HEK293 (cell line): Measurements from ENCODE around the gene SPRED2.

Experiments
- GFI1B ChIP-seq: fragments of 450-650 bp; formaldehyde crosslinking; IDR thresholded peaks from 2 replicates; pipeline ENCODE4 v1.5.1; 2016; ENCODE audit warnings: missing biosample characterization, missing genetic modification characterization
- GLIS1 ChIP-seq: fragments of 450-650 bp; formaldehyde crosslinking; IDR thresholded peaks from 2 replicates; pipeline ENCODE4 v1.5.1; 2016; ENCODE audit warnings: missing biosample characterization, missing genetic modification characterization
- KLF16 ChIP-seq: fragments of 450-650 bp; formaldehyde crosslinking; IDR thresholded peaks from 2 replicates; pipeline ENCODE4 v1.5.1; 2017; ENCODE audit warnings: missing biosample characterization, missing genetic modification characterization
- MEIS1 ChIP-seq: sonication (generic); formaldehyde crosslinking; IDR thresholded peaks from 2 replicates; pipeline ENCODE4 v1.8.1; 2022; ENCODE audit warnings: missing genetic modification reagents, mild to moderate bottlenecking, borderline replicate concordance
- RBAK ChIP-seq: fragments of 450-650 bp; formaldehyde crosslinking; IDR thresholded peaks from 2 replicates; pipeline ENCODE4 v1.5.1; 2016; ENCODE audit warnings: missing biosample characterization, missing genetic modification characterization
- YY2 ChIP-seq: fragments of 450-650 bp; formaldehyde crosslinking; IDR thresholded peaks from 2 replicates; pipeline ENCODE4 v1.5.1; 2016; ENCODE audit warnings: missing biosample characterization, missing genetic modification characterization
- ZFHX2 ChIP-seq: fragments of 450-650 bp; formaldehyde crosslinking; conservative IDR thresholded peaks from 2 replicates; pipeline ENCODE4 v1.5.1; 2016; ENCODE audit warnings: missing biosample characterization, missing genetic modification characterization
- ZNF155 ChIP-seq: fragments of 450-650 bp; formaldehyde crosslinking; IDR thresholded peaks from 2 replicates; pipeline ENCODE4 v1.5.1; 2016; ENCODE audit warnings: missing biosample characterization, missing genetic modification characterization
- ZNF37A ChIP-seq: fragments of 450-650 bp; IDR thresholded peaks from 2 replicates; pipeline ENCODE4 v1.5.1; 2018; ENCODE audit warnings: missing biosample characterization, missing genetic modification characterization
- ZNF433 ChIP-seq: fragments of 450-650 bp; formaldehyde crosslinking; IDR thresholded peaks from 2 replicates; pipeline ENCODE4 v1.5.1; 2016; ENCODE audit warnings: missing biosample characterization, missing genetic modification characterization, low read depth
- ZNF626 ChIP-seq: fragments of 450-650 bp; sonication (Bioruptor Pico); formaldehyde crosslinking; IDR thresholded peaks from 2 replicates; pipeline ENCODE4 v1.5.1; 2018; ENCODE audit warnings: missing biosample characterization, missing genetic modification characterization, inconsistent platforms
- TF ChIP-seq, protein P1 (sequence below): fragments of 450-650 bp; formaldehyde crosslinking; IDR thresholded peaks from 2 replicates; pipeline ENCODE4 v1.5.1; 2016; ENCODE audit warnings: missing biosample characterization, missing genetic modification characterization, borderline replicate concordance
- TF ChIP-seq, protein P2 (sequence below): fragments of 450-650 bp; formaldehyde crosslinking; IDR thresholded peaks from 2 replicates; pipeline ENCODE4 v1.5.0; 2017; ENCODE audit warnings: missing biosample characterization, missing genetic modification characterization, borderline replicate concordance
- TF ChIP-seq, protein P3 (sequence below): fragments of 450-650 bp; formaldehyde crosslinking; IDR thresholded peaks from 2 replicates; pipeline ENCODE4; 2016; ENCODE audit warnings: missing biosample characterization, missing genetic modification characterization
- TF ChIP-seq, protein P4 (sequence below): fragments of 450-650 bp; IDR thresholded peaks from 2 replicates; pipeline ENCODE4 v1.5.1; 2018; ENCODE audit warnings: missing biosample characterization, mild to moderate bottlenecking, missing genetic modification characterization
- TF ChIP-seq, protein P5 (sequence below): fragments of 450-650 bp; formaldehyde crosslinking; IDR thresholded peaks from 2 replicates; pipeline ENCODE4 v1.5.1; 2016; ENCODE audit warnings: missing biosample characterization, missing genetic modification characterization

SPRED2 gene

DNA sequence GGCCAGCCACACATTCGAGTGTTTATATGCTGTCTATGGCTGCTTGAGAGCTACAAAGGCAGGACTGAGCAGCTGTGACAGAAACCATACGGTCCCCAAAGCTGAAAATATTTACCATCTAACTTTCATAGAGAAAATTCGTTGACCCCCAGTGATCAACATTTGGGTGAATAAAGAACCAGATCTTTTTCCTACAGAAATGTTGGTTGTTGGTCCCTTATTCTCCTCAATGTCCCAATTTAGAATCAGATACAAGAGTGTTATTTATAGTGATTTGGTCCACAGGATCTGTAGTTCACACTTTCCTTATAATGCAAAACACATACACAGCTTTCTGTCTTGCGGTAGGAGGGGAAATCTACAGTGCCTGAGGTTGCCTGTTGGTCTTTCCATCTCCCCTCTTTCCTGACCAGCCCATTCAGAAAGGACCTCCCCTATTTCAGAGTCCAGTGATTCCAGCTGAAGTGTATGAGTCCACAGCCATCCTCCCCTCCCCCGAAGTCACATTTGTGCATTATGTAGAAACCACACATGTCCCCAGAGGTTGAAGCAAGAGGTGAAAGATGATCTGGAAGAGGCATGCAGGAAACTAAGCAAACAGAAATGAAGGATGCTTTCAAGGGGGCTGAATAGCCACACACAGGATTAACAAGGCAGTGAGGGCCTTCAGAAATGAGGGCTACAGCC, 61.9 kb downstream of the SPRED2 start (continued):
- TF ChIP-seq, protein P1, sequence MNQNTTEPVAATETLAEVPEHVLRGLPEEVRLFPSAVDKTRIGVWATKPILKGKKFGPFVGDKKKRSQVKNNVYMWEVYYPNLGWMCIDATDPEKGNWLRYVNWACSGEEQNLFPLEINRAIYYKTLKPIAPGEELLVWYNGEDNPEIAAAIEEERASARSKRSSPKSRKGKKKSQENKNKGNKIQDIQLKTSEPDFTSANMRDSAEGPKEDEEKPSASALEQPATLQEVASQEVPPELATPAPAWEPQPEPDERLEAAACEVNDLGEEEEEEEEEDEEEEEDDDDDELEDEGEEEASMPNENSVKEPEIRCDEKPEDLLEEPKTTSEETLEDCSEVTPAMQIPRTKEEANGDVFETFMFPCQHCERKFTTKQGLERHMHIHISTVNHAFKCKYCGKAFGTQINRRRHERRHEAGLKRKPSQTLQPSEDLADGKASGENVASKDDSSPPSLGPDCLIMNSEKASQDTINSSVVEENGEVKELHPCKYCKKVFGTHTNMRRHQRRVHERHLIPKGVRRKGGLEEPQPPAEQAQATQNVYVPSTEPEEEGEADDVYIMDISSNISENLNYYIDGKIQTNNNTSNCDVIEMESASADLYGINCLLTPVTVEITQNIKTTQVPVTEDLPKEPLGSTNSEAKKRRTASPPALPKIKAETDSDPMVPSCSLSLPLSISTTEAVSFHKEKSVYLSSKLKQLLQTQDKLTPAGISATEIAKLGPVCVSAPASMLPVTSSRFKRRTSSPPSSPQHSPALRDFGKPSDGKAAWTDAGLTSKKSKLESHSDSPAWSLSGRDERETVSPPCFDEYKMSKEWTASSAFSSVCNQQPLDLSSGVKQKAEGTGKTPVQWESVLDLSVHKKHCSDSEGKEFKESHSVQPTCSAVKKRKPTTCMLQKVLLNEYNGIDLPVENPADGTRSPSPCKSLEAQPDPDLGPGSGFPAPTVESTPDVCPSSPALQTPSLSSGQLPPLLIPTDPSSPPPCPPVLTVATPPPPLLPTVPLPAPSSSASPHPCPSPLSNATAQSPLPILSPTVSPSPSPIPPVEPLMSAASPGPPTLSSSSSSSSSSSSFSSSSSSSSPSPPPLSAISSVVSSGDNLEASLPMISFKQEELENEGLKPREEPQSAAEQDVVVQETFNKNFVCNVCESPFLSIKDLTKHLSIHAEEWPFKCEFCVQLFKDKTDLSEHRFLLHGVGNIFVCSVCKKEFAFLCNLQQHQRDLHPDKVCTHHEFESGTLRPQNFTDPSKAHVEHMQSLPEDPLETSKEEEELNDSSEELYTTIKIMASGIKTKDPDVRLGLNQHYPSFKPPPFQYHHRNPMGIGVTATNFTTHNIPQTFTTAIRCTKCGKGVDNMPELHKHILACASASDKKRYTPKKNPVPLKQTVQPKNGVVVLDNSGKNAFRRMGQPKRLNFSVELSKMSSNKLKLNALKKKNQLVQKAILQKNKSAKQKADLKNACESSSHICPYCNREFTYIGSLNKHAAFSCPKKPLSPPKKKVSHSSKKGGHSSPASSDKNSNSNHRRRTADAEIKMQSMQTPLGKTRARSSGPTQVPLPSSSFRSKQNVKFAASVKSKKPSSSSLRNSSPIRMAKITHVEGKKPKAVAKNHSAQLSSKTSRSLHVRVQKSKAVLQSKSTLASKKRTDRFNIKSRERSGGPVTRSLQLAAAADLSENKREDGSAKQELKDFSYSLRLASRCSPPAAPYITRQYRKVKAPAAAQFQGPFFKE, result no peak
- TF ChIP-seq, protein P2, sequence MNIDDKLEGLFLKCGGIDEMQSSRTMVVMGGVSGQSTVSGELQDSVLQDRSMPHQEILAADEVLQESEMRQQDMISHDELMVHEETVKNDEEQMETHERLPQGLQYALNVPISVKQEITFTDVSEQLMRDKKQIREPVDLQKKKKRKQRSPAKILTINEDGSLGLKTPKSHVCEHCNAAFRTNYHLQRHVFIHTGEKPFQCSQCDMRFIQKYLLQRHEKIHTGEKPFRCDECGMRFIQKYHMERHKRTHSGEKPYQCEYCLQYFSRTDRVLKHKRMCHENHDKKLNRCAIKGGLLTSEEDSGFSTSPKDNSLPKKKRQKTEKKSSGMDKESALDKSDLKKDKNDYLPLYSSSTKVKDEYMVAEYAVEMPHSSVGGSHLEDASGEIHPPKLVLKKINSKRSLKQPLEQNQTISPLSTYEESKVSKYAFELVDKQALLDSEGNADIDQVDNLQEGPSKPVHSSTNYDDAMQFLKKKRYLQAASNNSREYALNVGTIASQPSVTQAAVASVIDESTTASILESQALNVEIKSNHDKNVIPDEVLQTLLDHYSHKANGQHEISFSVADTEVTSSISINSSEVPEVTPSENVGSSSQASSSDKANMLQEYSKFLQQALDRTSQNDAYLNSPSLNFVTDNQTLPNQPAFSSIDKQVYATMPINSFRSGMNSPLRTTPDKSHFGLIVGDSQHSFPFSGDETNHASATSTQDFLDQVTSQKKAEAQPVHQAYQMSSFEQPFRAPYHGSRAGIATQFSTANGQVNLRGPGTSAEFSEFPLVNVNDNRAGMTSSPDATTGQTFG, result no peak
- TF ChIP-seq ZNF155 (tag by site-specific recombination) (no peak), MEIS1 (CRISPR knock-in tag) (no peak), ZNF626 (tag by site-specific recombination) (no peak), RBAK (tag by site-specific recombination) (no peak), GLIS1 (peak; percentile 71), KLF16 (no peak), ZNF37A (no peak), ZFHX2 (tag by site-specific recombination) (no peak), YY2 (tag by site-specific recombination) (no peak), ZNF433 (tag by site-specific recombination) (no peak), GFI1B (tag by site-specific recombination) (no peak)
- TF ChIP-seq, protein P3, sequence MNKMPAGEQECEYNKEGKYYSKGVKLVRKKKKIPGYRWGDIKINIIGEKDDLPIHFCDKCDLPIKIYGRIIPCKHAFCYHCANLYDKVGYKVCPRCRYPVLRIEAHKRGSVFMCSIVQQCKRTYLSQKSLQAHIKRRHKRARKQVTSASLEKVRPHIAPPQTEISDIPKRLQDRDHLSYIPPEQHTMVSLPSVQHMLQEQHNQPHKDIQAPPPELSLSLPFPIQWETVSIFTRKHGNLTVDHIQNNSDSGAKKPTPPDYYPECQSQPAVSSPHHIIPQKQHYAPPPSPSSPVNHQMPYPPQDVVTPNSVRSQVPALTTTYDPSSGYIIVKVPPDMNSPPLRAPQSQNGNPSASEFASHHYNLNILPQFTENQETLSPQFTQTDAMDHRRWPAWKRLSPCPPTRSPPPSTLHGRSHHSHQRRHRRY (tag by site-specific recombination), result no peak
- TF ChIP-seq, protein P4, sequence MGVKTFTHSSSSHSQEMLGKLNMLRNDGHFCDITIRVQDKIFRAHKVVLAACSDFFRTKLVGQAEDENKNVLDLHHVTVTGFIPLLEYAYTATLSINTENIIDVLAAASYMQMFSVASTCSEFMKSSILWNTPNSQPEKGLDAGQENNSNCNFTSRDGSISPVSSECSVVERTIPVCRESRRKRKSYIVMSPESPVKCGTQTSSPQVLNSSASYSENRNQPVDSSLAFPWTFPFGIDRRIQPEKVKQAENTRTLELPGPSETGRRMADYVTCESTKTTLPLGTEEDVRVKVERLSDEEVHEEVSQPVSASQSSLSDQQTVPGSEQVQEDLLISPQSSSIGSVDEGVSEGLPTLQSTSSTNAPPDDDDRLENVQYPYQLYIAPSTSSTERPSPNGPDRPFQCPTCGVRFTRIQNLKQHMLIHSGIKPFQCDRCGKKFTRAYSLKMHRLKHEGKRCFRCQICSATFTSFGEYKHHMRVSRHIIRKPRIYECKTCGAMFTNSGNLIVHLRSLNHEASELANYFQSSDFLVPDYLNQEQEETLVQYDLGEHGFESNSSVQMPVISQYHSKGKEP (tag by site-specific recombination), result peak; percentile 79
- TF ChIP-seq, protein P5, sequence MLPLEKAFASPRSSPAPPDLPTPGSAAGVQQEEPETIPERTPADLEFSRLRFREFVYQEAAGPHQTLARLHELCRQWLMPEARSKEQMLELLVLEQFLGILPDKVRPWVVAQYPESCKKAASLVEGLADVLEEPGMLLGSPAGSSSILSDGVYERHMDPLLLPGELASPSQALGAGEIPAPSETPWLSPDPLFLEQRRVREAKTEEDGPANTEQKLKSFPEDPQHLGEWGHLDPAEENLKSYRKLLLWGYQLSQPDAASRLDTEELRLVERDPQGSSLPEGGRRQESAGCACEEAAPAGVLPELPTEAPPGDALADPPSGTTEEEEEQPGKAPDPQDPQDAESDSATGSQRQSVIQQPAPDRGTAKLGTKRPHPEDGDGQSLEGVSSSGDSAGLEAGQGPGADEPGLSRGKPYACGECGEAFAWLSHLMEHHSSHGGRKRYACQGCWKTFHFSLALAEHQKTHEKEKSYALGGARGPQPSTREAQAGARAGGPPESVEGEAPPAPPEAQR (tag by site-specific recombination), result no peak
- TF ChIP-seq, all 188 proteins: peak for 10
